Activated CD4-positive, CD25-positive, alpha-beta regulatory T cell treated with anti-CD3 and anti-CD28 coated beads, Interleukin-2, amount 50 U/mL, for 72 hours (primary cell): Measurements from ENCODE around the gene CAPN8.

Source experiments
- DNase-seq: peaks from one replicate; pipeline ENCODE4 v3.0.0; 2021

Gene CAPN8

DNA sequence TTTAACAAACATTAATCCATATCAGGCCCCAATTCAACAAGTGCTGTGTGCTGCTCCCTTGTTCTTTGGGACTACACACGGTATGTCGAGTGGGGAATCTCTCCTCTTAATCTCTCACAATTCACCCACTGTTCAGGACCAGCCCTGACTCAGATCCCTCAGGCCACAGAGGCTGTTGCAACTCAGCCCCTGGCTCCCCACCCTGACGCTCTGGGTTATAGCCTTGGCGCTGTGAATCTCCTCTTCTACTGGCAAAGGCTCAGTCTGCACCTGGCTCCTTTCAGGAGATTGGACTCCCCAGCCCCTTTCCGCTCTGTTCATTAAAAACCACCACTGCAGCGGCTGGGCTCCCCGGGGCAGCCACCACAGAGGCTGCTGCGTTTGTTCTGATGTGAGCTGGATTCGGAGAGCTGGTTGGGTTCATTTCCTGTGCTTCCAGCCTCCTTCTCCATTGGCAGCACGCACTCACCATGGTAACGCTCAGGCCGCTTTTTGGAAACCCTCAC, 13.0 kb downstream of the CAPN8 start:
- no peak for DNase-seq

GRCh38 chr1:223651291-223651991, 14.1 kb downstream of the CAPN8 start:
- DNase-seq = no peak

DNA sequence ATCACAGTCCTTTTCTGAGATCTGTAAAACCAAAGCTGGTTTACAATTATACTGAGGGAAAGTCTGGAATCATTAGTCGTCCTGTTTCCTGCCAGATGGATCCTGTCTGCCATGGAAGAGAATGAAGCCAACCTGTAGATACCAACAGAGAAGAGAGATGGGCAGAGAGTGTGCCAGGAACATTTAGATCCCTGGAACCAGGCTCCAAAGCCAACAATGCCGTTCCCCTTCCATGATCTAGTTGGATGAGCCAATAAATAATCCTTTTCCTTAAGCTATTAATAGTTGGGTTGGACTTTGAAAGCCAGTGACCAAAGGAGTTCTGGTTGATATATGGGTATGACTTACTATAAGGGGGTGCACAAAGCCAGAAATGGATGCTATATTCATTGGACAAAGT, 15.0 kb downstream of the CAPN8 start:
- DNase-seq = no peak

DNA sequence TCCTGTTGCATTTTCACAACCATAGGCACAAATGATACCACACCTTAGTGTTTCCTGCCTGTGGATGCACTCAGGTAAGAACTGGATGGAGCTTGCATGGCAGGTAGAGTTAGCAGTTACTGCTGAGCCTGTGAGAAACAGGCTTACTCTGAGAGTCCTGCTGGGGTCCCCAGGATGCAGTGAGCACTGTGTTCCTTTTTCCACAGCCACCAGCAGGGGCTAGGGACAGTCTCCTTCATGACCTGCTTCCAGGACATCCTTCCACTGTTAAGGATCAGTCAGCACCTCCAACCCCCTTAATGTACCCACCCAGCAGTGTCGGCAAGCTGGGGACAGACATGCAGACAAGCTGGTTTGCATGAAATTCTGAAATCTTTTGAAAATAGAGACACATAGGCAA, 16.3 kb downstream of the CAPN8 start:
- DNase-seq = no peak

DNA sequence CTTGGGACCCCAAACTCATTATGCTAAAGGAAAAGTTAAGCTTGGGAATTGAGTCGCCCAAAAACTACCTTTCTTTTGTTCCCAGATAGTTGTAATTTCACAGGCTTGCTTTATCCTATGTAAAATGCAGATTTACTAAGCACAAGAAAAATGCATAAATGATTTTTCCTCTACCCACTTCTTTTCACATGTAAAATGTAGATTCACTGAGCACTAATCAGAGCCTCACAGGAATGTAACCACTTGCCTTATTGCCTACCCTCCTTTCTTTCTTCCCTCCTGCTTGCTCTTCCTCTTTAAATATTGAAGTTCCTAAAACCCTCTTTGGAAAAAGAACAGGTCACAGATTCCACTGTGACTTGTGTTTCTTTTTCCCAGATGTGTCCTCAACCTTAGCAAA, 18.3 kb downstream of the CAPN8 start:
- DNase-seq = no peak

DNA sequence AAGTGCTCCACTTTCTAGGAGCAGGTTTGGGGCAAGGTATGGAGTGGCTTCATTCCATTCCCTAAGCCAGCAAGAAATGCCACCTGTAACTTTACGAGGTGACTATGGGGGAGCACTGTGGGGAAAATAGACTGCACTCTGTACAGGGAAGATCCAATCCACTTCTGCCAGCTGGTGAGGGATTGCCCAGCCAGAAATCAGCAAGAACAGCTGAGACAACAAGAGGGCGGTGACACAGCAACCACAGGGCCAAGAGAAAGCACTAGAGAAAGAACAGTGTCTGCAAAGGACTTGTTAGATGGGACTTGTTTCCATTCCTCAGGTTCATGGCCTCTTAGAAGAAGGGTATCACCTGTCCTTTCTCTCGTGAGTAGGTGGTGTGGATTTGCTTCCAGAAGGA, 19.6 kb downstream of the CAPN8 start:
- no peak for DNase-seq

- no peak for DNase-seq
Observed at GRCh38 chr1:223642237-223642636, 23.3 kb downstream of the CAPN8 start.

- DNase-seq = no peak
Observed at GRCh38 chr1:223641523-223642039, 23.9 kb downstream of the CAPN8 start.

- DNase-seq = no peak
Observed at GRCh38 chr1:223639331-223639749, 26.2 kb downstream of the CAPN8 start.

- DNase-seq = no peak
Observed at GRCh38 chr1:223635236-223635635, 30.3 kb downstream of the CAPN8 start.

GRCh38 chr1:223634423-223634822, 31.1 kb downstream of the CAPN8 start:
- DNase-seq = no peak

GRCh38 chr1:223631956-223632355, 33.5 kb downstream of the CAPN8 start:
- DNase-seq = no peak

- no peak for DNase-seq
Observed at GRCh38 chr1:223631473-223631872, 34.0 kb downstream of the CAPN8 start.

- DNase-seq = no peak
Observed at GRCh38 chr1:223629126-223629457, 36.4 kb downstream of the CAPN8 start.

DNA sequence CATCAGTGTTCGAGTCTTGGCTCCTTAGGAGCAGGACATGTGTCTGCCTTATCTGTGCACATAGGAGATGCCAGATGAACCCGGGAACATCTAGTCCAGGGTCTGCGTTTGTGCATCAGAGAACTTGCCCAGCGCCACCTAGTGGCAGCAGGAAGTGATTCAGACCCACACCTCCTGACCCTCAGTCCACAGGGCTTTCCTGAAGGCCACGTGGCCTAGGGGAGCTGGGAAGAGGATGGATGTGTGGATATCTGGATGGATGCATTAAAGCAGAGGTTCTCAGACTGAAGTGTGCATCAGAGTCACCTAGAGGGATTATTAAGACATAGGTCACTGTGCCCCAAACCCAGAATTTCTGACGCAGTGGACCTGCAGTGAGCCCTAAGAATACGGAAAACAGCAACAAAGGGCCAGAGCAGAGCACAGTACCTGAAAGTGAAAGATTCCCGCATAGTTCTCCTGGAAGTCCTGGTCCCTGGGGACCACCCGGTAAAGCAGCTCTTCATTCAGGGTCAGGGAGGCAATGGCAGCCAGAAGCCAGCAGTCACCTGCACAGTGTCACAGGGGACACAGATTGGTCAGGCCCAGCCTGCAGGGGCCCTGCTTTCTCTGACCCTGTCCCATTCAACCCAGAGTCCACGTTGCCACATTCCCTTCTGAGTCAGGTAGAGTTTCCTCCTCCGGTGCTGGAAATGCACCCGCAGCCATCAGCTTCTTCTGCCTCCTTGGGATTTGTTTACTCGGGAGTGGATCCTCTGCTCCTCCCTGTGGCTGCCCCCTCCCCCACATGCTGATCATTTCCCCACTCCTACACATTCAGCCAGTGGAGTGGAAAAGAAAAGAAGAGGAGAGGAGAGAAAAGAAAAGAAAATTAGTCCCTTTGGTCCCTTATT, 37.0 kb downstream of the CAPN8 start:
- peak; percentile 59 for DNase-seq

DNA sequence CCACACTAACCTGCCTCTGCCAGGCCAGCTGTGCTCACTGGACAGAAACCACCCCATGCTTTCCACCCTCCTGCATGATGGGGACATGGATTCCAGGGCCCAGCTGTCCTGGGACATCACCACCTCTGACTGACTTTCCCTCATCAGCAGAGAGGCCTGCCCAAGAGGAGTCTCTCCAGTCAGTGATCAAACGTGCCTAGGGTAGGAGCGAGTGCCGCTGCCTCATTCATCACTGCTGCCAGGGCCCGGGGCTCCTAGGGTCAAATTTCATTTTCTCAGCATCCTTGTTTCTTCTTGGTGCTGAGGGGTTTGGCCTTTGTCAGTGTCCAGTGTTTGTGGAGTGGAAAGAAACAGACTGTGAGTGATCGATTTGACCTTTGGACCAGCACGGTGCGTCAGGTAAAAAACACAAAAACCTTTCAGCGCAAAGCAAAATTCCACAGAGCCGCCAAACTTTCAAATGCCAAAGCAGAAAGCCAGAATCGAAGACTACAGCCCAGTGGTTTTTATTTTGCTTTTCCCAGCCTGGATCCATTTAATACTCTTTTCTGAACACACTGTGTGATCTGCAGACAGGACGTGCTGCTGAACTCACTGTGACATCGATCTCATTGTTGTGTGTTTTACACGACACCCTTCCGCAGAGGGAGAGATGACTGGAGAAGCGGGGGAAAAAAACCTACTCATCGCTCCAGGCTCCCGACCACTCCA, 43.2 kb downstream of the CAPN8 start:
- DNase-seq = no peak

- no peak for DNase-seq
Observed at GRCh38 chr1:223621312-223621734, 44.2 kb downstream of the CAPN8 start.

DNA sequence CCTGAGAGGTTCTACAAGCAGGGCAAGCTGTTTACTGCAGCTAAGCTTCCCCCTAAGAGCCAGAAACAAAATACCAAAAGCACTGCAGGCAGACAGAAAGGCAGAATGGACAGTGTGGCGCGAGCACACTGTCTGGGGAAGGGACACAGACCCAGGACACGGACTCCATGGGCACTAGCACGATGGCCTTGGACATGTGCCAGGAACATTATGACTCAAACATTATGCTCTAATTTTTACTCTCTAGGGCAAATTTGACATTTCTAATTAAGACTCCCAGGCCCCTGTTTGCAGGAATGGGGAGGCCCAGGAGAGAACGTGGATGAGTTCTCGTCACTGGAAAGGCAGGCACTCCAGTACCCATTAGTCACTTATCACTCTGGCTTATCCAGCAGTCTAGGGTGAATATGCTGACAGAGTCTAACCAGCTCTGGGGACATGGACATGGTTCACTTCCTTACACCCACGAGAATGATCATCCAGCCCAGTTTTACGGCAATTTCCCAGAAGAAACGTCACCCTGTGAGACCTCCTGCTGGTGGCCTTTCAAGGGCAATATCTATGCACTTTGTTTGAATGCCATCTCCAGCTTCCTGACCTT, 45.1 kb downstream of the CAPN8 start:
- DNase-seq = no peak

DNA sequence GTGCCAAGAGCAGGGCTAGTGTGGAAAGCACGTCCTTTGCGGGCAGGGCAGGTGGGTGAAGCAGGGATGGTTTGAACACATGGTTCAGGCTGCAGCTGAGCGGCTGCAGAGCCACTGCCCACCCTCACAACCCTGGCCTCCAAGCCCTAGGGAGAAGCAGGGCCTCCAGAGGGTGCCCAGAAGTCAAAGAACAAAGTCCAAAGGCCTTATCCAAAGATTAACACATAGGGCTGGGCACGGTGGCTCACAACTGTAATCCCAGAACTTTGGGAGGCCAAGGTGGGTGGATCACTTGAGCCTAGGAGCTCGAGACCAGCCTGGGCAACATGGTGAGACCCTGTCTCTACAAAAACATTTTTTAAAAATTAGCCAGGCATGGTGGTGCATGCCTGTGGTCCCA, 46.8 kb downstream of the CAPN8 start:
- DNase-seq = no peak

DNA sequence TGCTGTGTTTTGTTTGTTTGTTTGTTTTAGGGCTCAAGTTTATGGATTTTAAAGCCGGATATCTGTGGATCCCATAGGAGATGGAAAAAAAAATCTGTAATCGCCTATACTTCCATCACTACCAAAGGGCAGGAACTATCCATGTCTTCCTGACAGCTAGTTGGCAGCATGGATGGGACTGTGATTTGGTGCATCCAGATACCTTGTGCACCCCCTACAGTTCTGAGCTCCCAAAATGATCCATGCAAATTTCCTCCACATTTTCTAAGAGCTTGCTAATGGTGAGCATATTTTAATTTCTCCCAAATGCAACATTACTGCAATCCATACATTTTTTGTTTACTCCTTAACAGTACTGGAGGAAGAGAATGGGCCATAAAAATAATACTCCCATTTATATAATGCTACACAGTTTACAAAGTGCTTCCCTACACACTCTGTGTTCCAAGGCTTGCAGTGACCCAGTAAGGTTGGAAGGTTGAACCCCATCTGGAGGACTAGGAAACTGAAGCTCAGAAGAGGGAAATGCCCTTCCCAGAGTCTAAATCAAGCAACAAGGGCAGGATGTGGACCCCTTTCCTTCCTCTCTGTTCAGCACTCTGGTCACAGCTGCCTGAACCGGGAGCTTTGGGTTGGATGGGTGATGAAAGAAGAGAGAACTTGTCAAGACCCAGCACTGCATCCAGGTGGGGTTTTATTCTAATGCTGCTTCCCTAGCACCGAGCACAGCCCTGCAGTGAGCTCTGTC, 48.0 kb downstream of the CAPN8 start:
- DNase-seq = no peak

- no peak for DNase-seq
Observed at GRCh38 chr1:223616586-223616985, 48.9 kb downstream of the CAPN8 start.

GRCh38 chr1:223611936-223612335, 53.6 kb downstream of the CAPN8 start:
- no peak for DNase-seq
